ENCODE results near the gene GYS1. TPM values are rescaled to one million over a fixed set of nuclear protein-coding genes. Genes with fewer than 3 reads are reported as not detected.

Gene GYS1
- total RNA-seq, 1 donor from 2014 or later: 17.7 TPM

GRCh38 chr19:49014123-49014869 lies 21.2 kb upstream of the GYS1 start:
- H3K36me3 Mint-ChIP-seq: peaks cover 9% of the 10 kb centered on the region
- no peaks in the 10 kb centered on the region for H3K36me3 ChIP-seq
- peaks cover 3% of the 10 kb centered on the region for H3K4me1 Mint-ChIP-seq
- H3K9ac ChIP-seq: no peak overlapping the region
- no peak for DNase-seq (ENCODE audit: low spot score)
- no peak overlapping the region for H3K4me3 Mint-ChIP-seq
- peaks cover 12% of the 10 kb centered on the region for H3F3A ChIP-seq (ENCODE audit: low read depth)
- H3K4me2 ChIP-seq: no peak overlapping the region
- peaks cover 12% of the 10 kb centered on the region for H3K4me1 ChIP-seq
- no peak overlapping the region for H3K4me3 ChIP-seq
- H3K27ac Mint-ChIP-seq: no peak overlapping the region
- H3K79me2 ChIP-seq (ENCODE audit: low read depth): no peaks in the 10 kb centered on the region
- H4K20me1 ChIP-seq (ENCODE audit: low read depth): peaks cover 8% of the 10 kb centered on the region
- peaks cover 12% of the 10 kb centered on the region for H3K27me3 Mint-ChIP-seq (ENCODE audit: insufficient read depth, low read depth)
- peaks cover 23% of the 10 kb centered on the region for H3K27me3 ChIP-seq
- peaks cover 2% of the 10 kb centered on the region for H3K9me3 Mint-ChIP-seq
- H3K9me3 ChIP-seq (ENCODE audit: low read depth): no peaks in the 10 kb centered on the region
- no peak for TF ChIP-seq CTCF (IDR thresholded peaks at IDR 0.05)
- no peak for TF ChIP-seq EZH2phosphoT487 (IDR thresholded peaks at IDR 0.05)
- TF ChIP-seq EZH2 (IDR thresholded peaks at IDR 0.05): no peak
- no peak overlapping the region for H3K27ac ChIP-seq
- no peak overlapping the region for H2AFZ ChIP-seq (replicated peaks)

- H3K9ac ChIP-seq: no peak overlapping the region
- H3K36me3 Mint-ChIP-seq: peaks cover 15% of the 10 kb centered on the region
- no peaks in the 10 kb centered on the region for H3K4me1 Mint-ChIP-seq
- no peaks in the 10 kb centered on the region for H3K4me1 ChIP-seq
- no peaks in the 10 kb centered on the region for H3K27me3 ChIP-seq
- H3K4me2 ChIP-seq: no peak overlapping the region
- H3K9me3 ChIP-seq (ENCODE audit: low read depth): no peaks in the 10 kb centered on the region
- H3K9me3 Mint-ChIP-seq: no peaks in the 10 kb centered on the region
- H2AFZ ChIP-seq (replicated peaks): no peak overlapping the region
- H3K27me3 Mint-ChIP-seq (ENCODE audit: insufficient read depth, low read depth): no peaks in the 10 kb centered on the region
- H3F3A ChIP-seq (ENCODE audit: low read depth): no peaks in the 10 kb centered on the region
- no peak overlapping the region for H3K4me3 ChIP-seq
- no peak overlapping the region for H3K27ac Mint-ChIP-seq
- H3K27ac ChIP-seq: no peak overlapping the region
- no peaks in the 10 kb centered on the region for H3K36me3 ChIP-seq
- no peak overlapping the region for H3K4me3 Mint-ChIP-seq
- H3K79me2 ChIP-seq (ENCODE audit: low read depth): no peaks in the 10 kb centered on the region
- no peaks in the 10 kb centered on the region for H4K20me1 ChIP-seq (ENCODE audit: low read depth)
- no peak for DNase-seq (ENCODE audit: low spot score)
- TF ChIP-seq EZH2 (IDR thresholded peaks at IDR 0.05) (no peak), EZH2phosphoT487 (IDR thresholded peaks at IDR 0.05) (no peak), CTCF (IDR thresholded peaks at IDR 0.05) (no peak)
Observed at GRCh38 chr19:49011194-49011593, 18.1 kb upstream of the GYS1 start.

- Histone ChIP-seq H3K9me3 (ENCODE audit: low read depth) (no peaks in the 10 kb centered on the region), H3F3A (ENCODE audit: low read depth) (no peaks in the 10 kb centered on the region), H3K4me1 (no peaks in the 10 kb centered on the region), H3K27me3 (no peaks in the 10 kb centered on the region), H3K36me3 (no peaks in the 10 kb centered on the region), H4K20me1 (ENCODE audit: low read depth) (no peaks in the 10 kb centered on the region), H2AFZ (replicated peaks) (no peak overlapping the region), H3K9ac (no peak overlapping the region), H3K27ac (no peak overlapping the region), H3K79me2 (ENCODE audit: low read depth) (no peaks in the 10 kb centered on the region), H3K4me2 (no peak overlapping the region), H3K4me3 (no peak overlapping the region)
- DNase-seq (ENCODE audit: low spot score): no peak
- Mint-ChIP-seq H3K27ac (no peak overlapping the region), H3K36me3 (peaks cover 13% of the 10 kb centered on the region), H3K4me1 (no peaks in the 10 kb centered on the region), H3K4me3 (no peak overlapping the region), H3K27me3 (ENCODE audit: insufficient read depth, low read depth) (no peaks in the 10 kb centered on the region), H3K9me3 (no peaks in the 10 kb centered on the region)
- TF ChIP-seq CTCF (IDR thresholded peaks at IDR 0.05) (no peak), EZH2 (IDR thresholded peaks at IDR 0.05) (no peak), EZH2phosphoT487 (IDR thresholded peaks at IDR 0.05) (no peak)
Observed at GRCh38 chr19:49010453-49010852, 17.3 kb upstream of the GYS1 start.

All from neural progenitor cell (in vitro differentiated cells).